ENCODE measurements around the gene MCF2. TPM values are rescaled to one million over a fixed set of nuclear protein-coding genes. Genes with fewer than 3 reads are reported as not detected.

MCF2 gene
- total RNA-seq, 2 donors from 2014 or later, result not detected

Other genes with a start within 250 kb of the MCF2 start
- not detected for gene F9, start 177.4 kb downstream of the MCF2 start, total RNA-seq
- 10 to 100 TPM; 12.8 to 13.3 TPM for gene ATP11C, start 224.9 kb upstream of the MCF2 start, total RNA-seq

Data from left colon (tissue), 2 donors.